IMR-90 (cell line): Measurements from ENCODE around the gene LPAR2. TPM values are rescaled to one million over a fixed set of nuclear protein-coding genes. Genes with fewer than 3 reads are reported as not detected.

ENCODE experiments used
- ATAC-seq: fragments of 200-7000 bp; cut with Tn5 transposase; 2 replicates; pipeline ENCODE4 v1.9.1; 2020; ENCODE audit warnings: low read depth, mild to moderate bottlenecking, moderate library complexity
- BruUV-seq: library from RNA; stranded (reverse); fragments of 400-500 nt; replicated peaks from 2 replicates; lab custom pipeline; 2021; lab: Mats Ljungman, UMichigan
- CTCF ChIA-PET: fragments of 300-600 bp; formaldehyde crosslinking; extraction: SDS; loops from one replicate; lab custom pipeline; 2021; ENCODE audit warnings: antibody characterized with exemption; lab: Yijun Ruan, JAX
- POLR2A ChIA-PET: fragments of 300-600 bp; sonication (Branson Sonifier 250); formaldehyde crosslinking; loops from one replicate; lab custom pipeline; 2022; ENCODE audit warnings: antibody characterized with exemption; ENCODE audit not compliant: unreplicated experiment; lab: Charles Lee
- DNase-seq: peaks from one replicate; pipeline ENCODE4 v3.0.0; 2013
- H2AFZ ChIP-seq: replicated peaks from 2 replicates; pipeline ENCODE3; 2013; ENCODE audit warnings: low read length, mild to moderate bottlenecking; ENCODE audit not compliant: poor library complexity
- H2AK5ac ChIP-seq: 2 replicates; pipeline ENCODE4 v1.6.1; 2013; ENCODE audit warnings: low read depth, low read length, inconsistent platforms
- H2AK9ac ChIP-seq: replicated peaks from 2 replicates; pipeline ENCODE3; 2013; ENCODE audit warnings: mild to moderate bottlenecking, low read depth, low read length, moderate library complexity; ENCODE audit not compliant: poor library complexity
- H2BK120ac ChIP-seq: 2 replicates; pipeline ENCODE4 v1.6.1; 2013; ENCODE audit warnings: low read depth, low read length, inconsistent platforms
- H2BK15ac ChIP-seq: 3 replicates; pipeline ENCODE4 v1.6.1; 2013; ENCODE audit warnings: low read depth, low read length, inconsistent platforms
- H2BK20ac ChIP-seq: 2 replicates; pipeline ENCODE4 v1.6.1; 2013; ENCODE audit warnings: low read depth, mild to moderate bottlenecking, inconsistent platforms, low read length, moderate library complexity
- H2BK5ac ChIP-seq: 2 replicates; pipeline ENCODE4 v1.6.1; 2013; ENCODE audit warnings: mild to moderate bottlenecking, low read depth, low read length, inconsistent platforms; ENCODE audit not compliant: poor library complexity, severe bottlenecking
- H3K14ac ChIP-seq: replicated peaks from 2 replicates; pipeline ENCODE4 v1.6.1; 2013; ENCODE audit warnings: low read depth, low read length, inconsistent platforms
- H3K18ac ChIP-seq: 2 replicates; pipeline ENCODE4 v1.6.1; 2013; ENCODE audit warnings: low read depth, low read length, control low read depth
- H3K23ac ChIP-seq: 2 replicates; pipeline ENCODE4 v1.6.1; 2013; ENCODE audit warnings: low read depth, low read length, inconsistent platforms
- H3K27ac ChIP-seq: 2 replicates; pipeline ENCODE4 v1.5.1; 2013; ENCODE audit warnings: mild to moderate bottlenecking, control low read depth, low read length; ENCODE audit not compliant: insufficient read depth
- H3K27me3 ChIP-seq: 2 replicates; pipeline ENCODE4 v1.6.1; 2013; ENCODE audit warnings: low read length; ENCODE audit not compliant: control insufficient read depth, insufficient read depth
- H3K36me3 ChIP-seq: 2 replicates; pipeline ENCODE4 v1.6.1; 2013; ENCODE audit warnings: low read length, mixed read lengths; ENCODE audit not compliant: control insufficient read depth, insufficient read depth
- H3K4ac ChIP-seq: 2 replicates; pipeline ENCODE4 v1.6.1; 2013; ENCODE audit warnings: low read depth, low read length, inconsistent platforms
- H3K4me1 ChIP-seq: 2 replicates; pipeline ENCODE4 v1.6.1; 2013; ENCODE audit warnings: low read length, mixed read lengths; ENCODE audit not compliant: control insufficient read depth, insufficient read depth
- H3K4me2 ChIP-seq: 2 replicates; pipeline ENCODE4 v1.6.1; 2013; ENCODE audit warnings: low read depth, mild to moderate bottlenecking, control low read depth, low read length, moderate library complexity
- H3K4me3 ChIP-seq: 2 replicates; pipeline ENCODE4 v1.5.1; 2013; ENCODE audit warnings: low read depth, mild to moderate bottlenecking, control low read depth, low read length, moderate library complexity; ENCODE audit not compliant: insufficient read depth
- H3K56ac ChIP-seq: 2 replicates; pipeline ENCODE4 v1.6.1; 2013; ENCODE audit warnings: low read length, inconsistent platforms; ENCODE audit not compliant: insufficient read depth; ENCODE audit errors: extremely low read depth
- H3K79me1 ChIP-seq, 2 experiments: 2 replicates each; pipeline ENCODE4 v1.6.1; 2013; ENCODE audit warnings: low read length in 2 of 2, inconsistent platforms in 1 of 2, low read depth in 1 of 2
- H3K9ac ChIP-seq: 2 replicates; pipeline ENCODE4 v1.6.1; 2013; ENCODE audit warnings: low read depth, low read length, control low read depth
- H3K9me1 ChIP-seq: 2 replicates; pipeline ENCODE4 v1.6.1; 2013; ENCODE audit warnings: low read length, inconsistent platforms; ENCODE audit not compliant: insufficient read depth
- H3K9me3 ChIP-seq: 2 replicates; pipeline ENCODE4 v1.6.1; 2013; ENCODE audit warnings: low read length; ENCODE audit not compliant: control insufficient read depth, insufficient read depth
- H4K20me1 ChIP-seq: 2 replicates; pipeline ENCODE4 v1.6.1; 2013; ENCODE audit warnings: low read length, inconsistent platforms; ENCODE audit not compliant: insufficient read depth
- H4K5ac ChIP-seq: 2 replicates; pipeline ENCODE4 v1.6.1; 2013; ENCODE audit warnings: mild to moderate bottlenecking, low read depth, low read length, control low read depth
- H4K8ac ChIP-seq, 2 experiments: 2 replicates each; pipeline ENCODE4 v1.6.1; 2013; ENCODE audit warnings: low read depth in 2 of 2, low read length in 2 of 2, control low read depth in 1 of 2, inconsistent platforms in 1 of 2
- H4K91ac ChIP-seq: 2 replicates; pipeline ENCODE4 v1.6.1; 2013; ENCODE audit warnings: low read depth, low read length, inconsistent platforms; ENCODE audit not compliant: insufficient read depth
- BHLHE40 ChIP-seq: fragments of 150-350 bp; IDR thresholded peaks from 2 replicates; pipeline ENCODE4 v1.6.1; 2016; ENCODE audit warnings: mild to moderate bottlenecking, low read depth, low read length
- CEBPB ChIP-seq: IDR thresholded peaks from 2 replicates; pipeline ENCODE4 v1.6.1; 2012; ENCODE audit warnings: low read depth, low read length, improper control_type of control experiment
- CHD1 ChIP-seq: IDR thresholded peaks from 2 replicates; pipeline ENCODE4 v1.6.1; 2012; ENCODE audit warnings: low read depth, low read length, improper control_type of control experiment
- FOS ChIP-seq: fragments of 150-350 bp; IDR thresholded peaks from 2 replicates; pipeline ENCODE4 v1.6.1; 2016; ENCODE audit warnings: low read depth, low read length
- MAFK ChIP-seq: IDR thresholded peaks from 2 replicates; pipeline ENCODE4 v1.6.1; 2012; ENCODE audit warnings: low read depth, low read length, improper control_type of control experiment
- MAZ ChIP-seq: IDR thresholded peaks from 2 replicates; pipeline ENCODE4 v1.6.1; 2012; ENCODE audit warnings: low read depth, mild to moderate bottlenecking, low read length, improper control_type of control experiment, moderate library complexity, borderline replicate concordance
- MXI1 ChIP-seq: IDR thresholded peaks from 2 replicates; pipeline ENCODE4 v1.6.1; 2012; ENCODE audit warnings: low read depth, mild to moderate bottlenecking, low read length, moderate library complexity, borderline replicate concordance
- NFE2L2 ChIP-seq: fragments of 150-350 bp; IDR thresholded peaks from 2 replicates; pipeline ENCODE4 v1.6.1; 2016; ENCODE audit warnings: low read depth, mild to moderate bottlenecking, low read length
- POLR2A ChIP-seq: IDR thresholded peaks from 2 replicates; pipeline ENCODE4 v1.6.1; 2012; ENCODE audit warnings: mild to moderate bottlenecking, low read depth, low read length
- RCOR1 ChIP-seq: IDR thresholded peaks from 2 replicates; pipeline ENCODE4 v1.6.1; 2012; ENCODE audit warnings: mild to moderate bottlenecking, low read length, improper control_type of control experiment; ENCODE audit not compliant: insufficient replicate concordance
- RFX5 ChIP-seq: IDR thresholded peaks from 2 replicates; pipeline ENCODE4 v1.8.0; 2012; ENCODE audit warnings: low read depth, mild to moderate bottlenecking, low read length, moderate library complexity
- SMC3 ChIP-seq: fragments of 150-350 bp; IDR thresholded peaks from 2 replicates; pipeline ENCODE4 v1.6.1; 2016; ENCODE audit warnings: low read depth, mild to moderate bottlenecking, antibody characterized with exemption, low read length, moderate library complexity
- WGBS, 2 experiments: methylation state at CpG; one replicate each; pipeline versions ENCODE4 v1.1.5 to v1.1.7; 2013; ENCODE audit warnings: missing lambda C conversion rate in 2 of 2; ENCODE audit not compliant: insufficient read length in 1 of 2; ENCODE audit errors: extremely low coverage in 2 of 2; 5-methylcytosine and 5-hydroxymethylcytosine counted together
- dilution Hi-C: fragments of 300-500 bp; cut with HindIII; formaldehyde crosslinking; loops from one replicate; pipeline ENCODE4 v1.14.3; 2018; ENCODE audit warnings: low sequenced_read_pairs; ENCODE audit not compliant: unreplicated experiment
- in situ Hi-C: fragments of 300-500 bp; cut with MboI; formaldehyde crosslinking; loops from 3 replicates; pipeline ENCODE4 v1.14.3; 2019; ENCODE audit warnings: low sequenced_read_pairs, inconsistent platforms, mixed read lengths
- intact Hi-C: fragments of 100-400 bp; cut with micrococcal nuclease; formaldehyde crosslinking; loops from 2 replicates; pipeline ENCODE4 v1.10.0; 2022
- polyA plus RNA-seq, 3 experiments: library from polyadenylated mRNA; depleted of rRNA; stranded (reverse); fragments of >200 nt; gene quantifications; 2 replicates each; pipeline ENCODE4 v1.2.3, GENCODE V29; 2012; ENCODE audit warnings: low replicate concordance in 1 of 3
- total RNA-seq: library from RNA; depleted of rRNA; stranded (reverse); fragments of >200 nt; gene quantifications from 2 replicates; pipeline ENCODE4 v1.2.3, GENCODE V29; 2012
- TF ChIP-seq, protein P1 (sequence below): conservative IDR thresholded peaks from 2 replicates; pipeline ENCODE4 v1.5.1; 2012; ENCODE audit warnings: mild to moderate bottlenecking, low read depth, low read length, improper control_type of control experiment
- TF ChIP-seq, protein P2 (sequence below): fragments of 150-350 bp; IDR thresholded peaks from 2 replicates; pipeline ENCODE4 v1.6.1; 2016; ENCODE audit warnings: low read depth, mild to moderate bottlenecking, low read length, moderate library complexity, borderline replicate concordance
- TF ChIP-seq, protein P3 (sequence below): fragments of 150-350 bp; IDR thresholded peaks from 2 replicates; pipeline ENCODE4 v1.6.1; 2017; ENCODE audit warnings: mild to moderate bottlenecking, antibody characterized with exemption, low read length, low read depth

LPAR2 gene
- total and polyA plus RNA-seq, 2 of the 4 experiments (the other 2 are of a cell fraction), result under 0.01 to 5.4 TPM

DNA sequence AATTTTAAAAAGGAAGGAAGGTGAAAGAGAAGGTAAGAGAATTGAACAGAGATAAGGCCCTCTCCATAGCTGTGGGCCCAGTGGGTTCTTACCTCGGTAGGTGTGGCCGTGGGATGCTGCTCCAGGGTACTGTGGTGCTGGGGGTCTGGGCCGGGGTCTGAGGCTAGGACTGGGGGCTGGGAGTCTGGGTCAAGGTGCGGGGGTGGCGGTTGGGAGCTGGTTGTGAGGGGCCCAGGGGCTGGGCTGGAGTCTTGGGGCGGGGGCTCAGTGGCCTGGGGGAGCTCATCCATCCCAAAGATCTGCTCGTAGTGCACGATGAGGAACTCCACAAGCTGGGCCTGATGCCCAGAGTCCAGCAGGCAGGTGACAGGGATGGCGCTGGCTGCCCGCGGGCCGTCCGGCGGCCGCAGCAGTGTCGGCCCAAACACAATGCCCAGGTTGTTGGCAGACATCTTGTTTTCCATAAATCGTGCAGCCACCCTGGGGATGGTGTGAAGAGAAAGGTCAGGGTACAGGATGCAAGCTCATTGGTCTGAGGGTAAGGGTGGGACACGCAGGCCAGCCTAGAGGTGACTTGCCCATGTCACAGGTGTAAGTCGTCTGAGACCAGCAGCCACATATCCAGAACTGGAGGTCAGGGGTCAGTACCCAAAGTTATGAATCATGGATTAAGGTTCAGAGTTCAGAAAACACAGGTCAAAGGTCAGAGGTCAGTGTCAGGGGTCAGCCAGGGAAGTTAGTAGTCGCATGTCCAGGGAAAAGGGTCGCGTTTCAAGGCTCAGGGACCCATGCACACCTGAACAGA, 5.9 kb upstream of the LPAR2 start:
- DNase-seq (no peak), ATAC-seq (no peak)
- ChIA-PET POLR2A (no interaction called here), CTCF (interaction anchor here (0.8 kb wide), 1 partner anchor 10 kb away, joined by 3 read pairs; no protein-coding TSS in a partner anchor)
- Histone ChIP-seq H4K20me1 (no peaks in the 10 kb centered on the region), H2BK15ac (no peak overlapping the region), H4K91ac (no peak overlapping the region), H3K9me3 (no peaks in the 10 kb centered on the region), H3K4me3 (no peak overlapping the region), H3K9ac (no peak overlapping the region), H3K79me1 (no peaks in the 10 kb centered on the region), H3K9me1 (no peaks in the 10 kb centered on the region; the same call in 1 of the 2 replicates), H4K5ac (no peak overlapping the region), H3K27me3 (no peaks in the 10 kb centered on the region), H2BK5ac (no peak overlapping the region), H3K4ac (no peak overlapping the region), H3K4me2 (no peak overlapping the region), H4K8ac (no peak overlapping the region), H3K56ac (no peak overlapping the region), H2AK5ac (no peak overlapping the region), H3K18ac (no peak overlapping the region), H3K36me3 (peaks cover 54% of the 10 kb centered on the region), H3K4me1 (no peaks in the 10 kb centered on the region), H3K23ac (no peak overlapping the region), H3K27ac (no peak overlapping the region), H2BK20ac (no peak overlapping the region), H3K14ac (no peak overlapping the region), H2AFZ (no peak overlapping the region), H2AK9ac (peak overlapping the region; percentile 16), H2BK120ac (no peak overlapping the region)
- dilution Hi-C loops (no loop called here), intact Hi-C loops (no loop called here), in situ Hi-C loops (loop anchor here (25.0 kb wide), 1 partner anchor 247 kb away; no protein-coding TSS in a partner anchor)
- WGBS, 2 experiments, result 98% methylated on average over 9 of the region's 22 CpGs; no CpG with 5 or more reads in 1 of the 2 experiments
- BruUV-seq, result no TSS peak
- TF ChIP-seq, protein P1, sequence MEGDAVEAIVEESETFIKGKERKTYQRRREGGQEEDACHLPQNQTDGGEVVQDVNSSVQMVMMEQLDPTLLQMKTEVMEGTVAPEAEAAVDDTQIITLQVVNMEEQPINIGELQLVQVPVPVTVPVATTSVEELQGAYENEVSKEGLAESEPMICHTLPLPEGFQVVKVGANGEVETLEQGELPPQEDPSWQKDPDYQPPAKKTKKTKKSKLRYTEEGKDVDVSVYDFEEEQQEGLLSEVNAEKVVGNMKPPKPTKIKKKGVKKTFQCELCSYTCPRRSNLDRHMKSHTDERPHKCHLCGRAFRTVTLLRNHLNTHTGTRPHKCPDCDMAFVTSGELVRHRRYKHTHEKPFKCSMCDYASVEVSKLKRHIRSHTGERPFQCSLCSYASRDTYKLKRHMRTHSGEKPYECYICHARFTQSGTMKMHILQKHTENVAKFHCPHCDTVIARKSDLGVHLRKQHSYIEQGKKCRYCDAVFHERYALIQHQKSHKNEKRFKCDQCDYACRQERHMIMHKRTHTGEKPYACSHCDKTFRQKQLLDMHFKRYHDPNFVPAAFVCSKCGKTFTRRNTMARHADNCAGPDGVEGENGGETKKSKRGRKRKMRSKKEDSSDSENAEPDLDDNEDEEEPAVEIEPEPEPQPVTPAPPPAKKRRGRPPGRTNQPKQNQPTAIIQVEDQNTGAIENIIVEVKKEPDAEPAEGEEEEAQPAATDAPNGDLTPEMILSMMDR, result no peak
- TF ChIP-seq CEBPB (no peak), RCOR1 (no peak), NFE2L2 (no peak), POLR2A (no peak), BHLHE40 (no peak), MXI1 (no peak), RFX5 (no peak), SMC3 (no peak), FOS (no peak), CHD1 (no peak), MAFK (no peak), MAZ (no peak)
- TF ChIP-seq, protein P2, sequence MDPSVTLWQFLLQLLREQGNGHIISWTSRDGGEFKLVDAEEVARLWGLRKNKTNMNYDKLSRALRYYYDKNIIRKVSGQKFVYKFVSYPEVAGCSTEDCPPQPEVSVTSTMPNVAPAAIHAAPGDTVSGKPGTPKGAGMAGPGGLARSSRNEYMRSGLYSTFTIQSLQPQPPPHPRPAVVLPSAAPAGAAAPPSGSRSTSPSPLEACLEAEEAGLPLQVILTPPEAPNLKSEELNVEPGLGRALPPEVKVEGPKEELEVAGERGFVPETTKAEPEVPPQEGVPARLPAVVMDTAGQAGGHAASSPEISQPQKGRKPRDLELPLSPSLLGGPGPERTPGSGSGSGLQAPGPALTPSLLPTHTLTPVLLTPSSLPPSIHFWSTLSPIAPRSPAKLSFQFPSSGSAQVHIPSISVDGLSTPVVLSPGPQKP, result no peak
- TF ChIP-seq, protein P3, sequence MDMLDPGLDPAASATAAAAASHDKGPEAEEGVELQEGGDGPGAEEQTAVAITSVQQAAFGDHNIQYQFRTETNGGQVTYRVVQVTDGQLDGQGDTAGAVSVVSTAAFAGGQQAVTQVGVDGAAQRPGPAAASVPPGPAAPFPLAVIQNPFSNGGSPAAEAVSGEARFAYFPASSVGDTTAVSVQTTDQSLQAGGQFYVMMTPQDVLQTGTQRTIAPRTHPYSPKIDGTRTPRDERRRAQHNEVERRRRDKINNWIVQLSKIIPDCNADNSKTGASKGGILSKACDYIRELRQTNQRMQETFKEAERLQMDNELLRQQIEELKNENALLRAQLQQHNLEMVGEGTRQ, result no peak
